Heart right ventricle (tissue), 16 donors: ENCODE data around the gene DENND11. TPM values are rescaled to one million over a fixed set of nuclear protein-coding genes. Genes with fewer than 3 reads are reported as not detected.

Experiments
- ATAC-seq, 8 donors: fragments of 200-7000 bp; cut with Tn5 transposase; one replicate each; pipeline ENCODE4 v1.9.1; 2020; ENCODE audit warnings: mild to moderate bottlenecking in 8 of 8, moderate library complexity in 8 of 8, moderate number of reproducible peaks in 1 of 8
- DNase-seq, 2 donors: peaks; one replicate each; pipeline ENCODE4 v3.0.0-alpha.2; 2020
- H3K27ac ChIP-seq, 10 donors: fragments of 200-600 bp; sonication (generic) in 2 of 10; one replicate each; pipeline versions ENCODE4 v1.5.0 to v1.8.0; 2020 to 2022; ENCODE audit warnings: mild to moderate bottlenecking in 3 of 10
- H3K27me3 ChIP-seq, 7 donors: fragments of 200-600 bp; one replicate each; pipeline ENCODE4 v1.8.0; 2021 to 2022; ENCODE audit warnings: mild to moderate bottlenecking in 2 of 7
- H3K36me3 ChIP-seq, 9 donors: fragments of 200-600 bp; sonication (generic) in 1 of 9; one replicate each; pipeline versions ENCODE4 v1.5.0 to v1.8.0; 2020 to 2022; ENCODE audit warnings: mild to moderate bottlenecking in 2 of 9
- H3K4me1 ChIP-seq, 9 donors: fragments of 200-600 bp; sonication (generic) in 1 of 9; one replicate each; pipeline versions ENCODE4 v1.5.0 to v1.8.0; 2020 to 2022; ENCODE audit warnings: mild to moderate bottlenecking in 4 of 9
- H3K4me3 ChIP-seq, 10 donors: fragments of 200-600 bp; sonication (generic) in 2 of 10; one replicate each; pipeline versions ENCODE4 v1.5.0 to v1.8.0; 2020 to 2022; ENCODE audit warnings: mild to moderate bottlenecking in 7 of 10, moderate library complexity in 2 of 10
- H3K9me3 ChIP-seq, 11 donors: fragments of 200-600 bp in 10 of 11; sonication (generic) in 2 of 11; one replicate each; pipeline versions ENCODE4 v1.5.0 to v1.8.0; 2013 to 2022; ENCODE audit warnings: mild to moderate bottlenecking in 2 of 11, control low read depth in 1 of 11, moderate library complexity in 1 of 11
- WGBS, 2 donors: extraction: QIAGEN DNeasy Blood & Tissue Kit; methylation state at CpG; one replicate each; pipeline ENCODE4 v1.1.7; 2013; ENCODE audit warnings: inconsistent platforms in 1 of 2; 5-methylcytosine and 5-hydroxymethylcytosine counted together
- intact Hi-C, 10 donors: fragments of 100-400 bp; cut with DNase I; formaldehyde crosslinking; loops; one replicate each; pipeline versions ENCODE4 v1.11.1 to v1.14.2; 2022
- polyA plus RNA-seq, 2 donors: library from polyadenylated mRNA; stranded (reverse); fragments of 200-250 nt; gene quantifications; one replicate each; pipeline ENCODE4 v1.2.3, GENCODE V29; 2013
- total RNA-seq, 10 donors: library from RNA; stranded (reverse); fragmentation: NEBNext Ultra II Directional in 3 of 10; extraction: Animal tissue kit (Norgen Biotek cat#: 25700) in 3 of 10; gene quantifications; one replicate each; pipeline versions ENCODE4 v1.2.1 to v1.2.4, GENCODE V29; 2021 to 2023
- TF ChIP-seq, protein P1 (sequence below), 9 donors: fragments of 200-600 bp; sonication (generic) in 2 of 9; IDR thresholded peaks; one replicate each; pipeline versions ENCODE4 v1.5.0 to v1.8.0; 2021 to 2022; ENCODE audit warnings: antibody characterized with exemption in 9 of 9, mild to moderate bottlenecking in 5 of 9, moderate library complexity in 1 of 9
- donor health status: Arrhythmogenic right ventricular cardiomyopathy.
- donor health status: ischemic (EF 13 %, LVEDD 7.1; RV severe dilation, severe dysfunction).
- donor health status: healthy with polysubstance abuse.
- donor health status: DM: no; HTN: yes; CAD: no.
- donor health status: DM: no; HTN: no; CAD: no.
- donor health status: ischemic (EF 25% LVEDD 6.9; RV normal size, moderate dysfunction).
- donor health status: ischemic (EF 25% LVEDD 5.7; RV mildly dilated, moderate dysfunction).
- donor health status: healthy.
- donor health status: DM: yes; HTN: yes; CAD: no.
- donor health status: Ischemic cardiomyopathy.
- donor health status: ischemic (EF 35%, LVEDD 5.7; RV mildly dilated, moderate dysfunction).
- donor health status: nonischemic (EF 11% LVEDD 7.7; RV severe dilation, severe dysfunction).
- donor health status: DM: yes; HTN: yes; CAD: no.
- donor health status: PGD.
- donor health status: ischemic (EF 29% LVEDD 5.4; RV normal size, mild dysfunction).
- donor health status: nonischemic (EF 23%, LVEDD 6.1; RV moderate dilation, normal function).

The DENND11 gene
- total and polyA plus RNA-seq, 12 donors = 2.7 to 11.5 (median 8.0) TPM

DNA sequence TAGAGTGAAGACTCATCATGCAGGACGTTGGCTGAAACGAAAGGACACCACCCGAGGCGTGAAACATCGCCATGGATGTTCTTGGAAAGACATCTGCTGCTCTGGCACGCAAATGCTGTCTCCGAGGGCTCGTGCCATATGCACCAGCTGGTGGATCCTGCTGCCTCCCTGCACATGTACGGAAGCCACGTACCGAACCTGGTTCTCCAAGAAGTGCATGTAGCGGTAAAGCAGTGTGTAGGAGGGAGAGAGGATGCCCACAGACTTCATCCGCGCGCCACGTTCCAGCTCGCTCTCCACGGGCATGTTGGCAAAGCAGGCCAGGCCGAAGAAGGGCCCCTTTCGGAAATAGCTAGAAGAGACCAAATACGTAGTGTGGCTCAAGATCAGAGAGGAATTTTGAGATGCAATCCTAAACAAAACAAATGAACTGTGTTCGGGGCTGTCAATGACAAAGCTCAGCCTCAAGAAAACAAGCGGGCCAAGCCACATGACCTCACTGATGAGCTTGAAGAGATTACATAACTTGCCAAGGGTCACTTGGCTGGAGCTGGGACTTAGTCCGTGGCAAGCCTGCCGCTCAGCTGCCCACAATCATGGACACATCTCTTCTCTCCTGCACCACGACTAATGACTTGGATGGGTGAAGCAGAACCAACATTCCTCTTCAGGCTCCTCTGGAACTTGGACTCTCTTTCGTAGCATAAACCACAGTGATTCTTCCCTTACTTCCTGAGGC, 16.5 kb downstream of the DENND11 start:
- H3K4me1 ChIP-seq = peaks cover 0 to 27% (median 8%) of the 10 kb centered on the region in 9 donors
- no peaks in the 10 kb centered on the region for H3K9me3 ChIP-seq
- ATAC-seq (no peak), DNase-seq (no peak)
- no peak overlapping the region for H3K27ac ChIP-seq
- peaks cover 0 to 64% (median 19%) of the 10 kb centered on the region in 9 donors for H3K36me3 ChIP-seq
- H3K27me3 ChIP-seq = no peaks in the 10 kb centered on the region
- no peak overlapping the region for H3K4me3 ChIP-seq
- WGBS, 2 donors = 93 to 94% methylated on average over 27 of the region's 27 CpGs
- TF ChIP-seq, protein P1, sequence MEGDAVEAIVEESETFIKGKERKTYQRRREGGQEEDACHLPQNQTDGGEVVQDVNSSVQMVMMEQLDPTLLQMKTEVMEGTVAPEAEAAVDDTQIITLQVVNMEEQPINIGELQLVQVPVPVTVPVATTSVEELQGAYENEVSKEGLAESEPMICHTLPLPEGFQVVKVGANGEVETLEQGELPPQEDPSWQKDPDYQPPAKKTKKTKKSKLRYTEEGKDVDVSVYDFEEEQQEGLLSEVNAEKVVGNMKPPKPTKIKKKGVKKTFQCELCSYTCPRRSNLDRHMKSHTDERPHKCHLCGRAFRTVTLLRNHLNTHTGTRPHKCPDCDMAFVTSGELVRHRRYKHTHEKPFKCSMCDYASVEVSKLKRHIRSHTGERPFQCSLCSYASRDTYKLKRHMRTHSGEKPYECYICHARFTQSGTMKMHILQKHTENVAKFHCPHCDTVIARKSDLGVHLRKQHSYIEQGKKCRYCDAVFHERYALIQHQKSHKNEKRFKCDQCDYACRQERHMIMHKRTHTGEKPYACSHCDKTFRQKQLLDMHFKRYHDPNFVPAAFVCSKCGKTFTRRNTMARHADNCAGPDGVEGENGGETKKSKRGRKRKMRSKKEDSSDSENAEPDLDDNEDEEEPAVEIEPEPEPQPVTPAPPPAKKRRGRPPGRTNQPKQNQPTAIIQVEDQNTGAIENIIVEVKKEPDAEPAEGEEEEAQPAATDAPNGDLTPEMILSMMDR (IDR thresholded peaks at IDR 0.05) = no peak
- intact Hi-C loops = no loop called here

DNA sequence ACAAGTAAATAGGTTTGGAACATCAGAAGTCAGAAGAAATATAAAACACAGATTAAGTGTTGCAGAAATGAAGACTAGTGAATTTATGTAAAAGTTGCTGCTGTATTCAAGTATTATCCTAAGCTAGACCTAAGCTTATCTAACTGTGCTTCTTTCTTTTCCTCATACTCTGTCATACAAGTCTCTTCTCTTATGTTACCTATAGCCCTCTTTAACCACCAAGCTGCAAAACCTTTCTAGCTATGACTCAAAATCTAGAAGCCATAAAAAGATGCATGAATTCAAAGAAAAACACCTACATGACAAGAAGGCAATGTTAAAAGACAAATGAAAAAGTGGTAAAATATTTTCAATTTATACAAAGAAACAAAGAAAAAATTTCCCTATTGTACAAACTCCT, 23.0 kb downstream of the DENND11 start:
- TF ChIP-seq, protein P1 (IDR thresholded peaks at IDR 0.05) = no peak
- intact Hi-C loops = loop anchor here in 1 of 10 donors (2.0 kb wide), 1 partner anchor 24 kb away; no protein-coding TSS in a partner anchor
- no peaks in the 10 kb centered on the region for H3K27me3 ChIP-seq
- H3K27ac ChIP-seq = no peak overlapping the region
- ATAC-seq (no peak), DNase-seq (no peak)
- H3K4me3 ChIP-seq = no peak overlapping the region
- peaks cover 0 to 69% (median 6%) of the 10 kb centered on the region in 9 donors for H3K36me3 ChIP-seq
- H3K9me3 ChIP-seq = no peaks in the 10 kb centered on the region
- H3K4me1 ChIP-seq = peaks cover 0 to 23% (median 2%) of the 10 kb centered on the region in 9 donors

DNA sequence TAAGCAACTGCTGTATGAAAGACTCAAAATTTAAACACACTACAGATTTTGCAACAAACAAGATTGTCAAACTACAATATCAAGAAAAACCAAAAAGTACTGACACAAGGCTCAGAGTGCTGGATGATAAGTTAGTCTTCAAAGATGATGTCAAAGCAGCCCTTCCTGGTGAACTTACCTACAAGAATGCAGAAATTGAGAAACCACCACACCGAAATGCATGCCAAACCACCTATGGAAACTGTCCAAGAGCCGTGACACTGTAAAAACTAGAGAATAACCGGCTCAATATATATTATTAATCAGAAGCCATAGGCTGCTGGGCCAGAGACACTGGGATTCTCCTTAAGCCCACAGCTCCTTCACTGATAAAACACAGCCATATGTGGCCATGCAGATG, 25.3 kb downstream of the DENND11 start:
- TF ChIP-seq, protein P1 (IDR thresholded peaks at IDR 0.05) = no peak
- peaks cover 0 to 58% (median 0%) of the 10 kb centered on the region in 9 donors for H3K36me3 ChIP-seq
- no peak for ATAC-seq

DNA sequence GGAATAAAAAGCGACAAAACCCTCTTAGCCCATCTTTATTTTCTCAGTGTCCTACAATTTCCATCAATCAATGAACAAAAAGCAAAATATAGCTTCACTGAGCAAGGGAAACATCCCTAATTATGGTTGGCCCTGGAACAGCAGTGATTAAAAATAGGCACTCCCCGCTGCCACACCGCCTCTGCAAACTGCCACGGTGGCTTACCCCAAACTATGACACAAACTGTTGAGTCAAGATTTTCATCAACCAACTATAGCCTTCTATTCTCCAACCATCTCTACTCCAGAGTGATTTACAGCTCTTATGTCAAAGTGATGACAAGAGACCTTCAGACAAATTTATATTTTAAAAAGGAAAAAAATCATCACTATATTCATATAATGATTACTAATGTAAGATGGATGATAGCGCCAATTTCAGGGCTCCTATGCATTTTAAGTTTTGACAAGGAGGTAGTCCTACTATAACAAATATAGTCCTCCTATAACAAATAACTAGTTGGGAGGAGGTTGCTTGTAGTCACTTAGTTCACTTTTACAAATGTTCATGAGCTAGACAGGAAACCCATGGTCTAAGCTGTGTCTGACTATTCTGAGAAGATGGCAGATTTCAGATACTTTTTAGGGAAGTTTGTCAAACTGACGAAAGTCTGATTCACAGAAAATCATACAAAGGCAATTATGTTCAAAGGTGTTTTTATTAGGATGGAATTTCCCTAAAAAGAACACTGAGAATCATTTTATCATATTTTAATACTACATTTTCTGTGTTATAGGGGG, 26.3 kb downstream of the DENND11 start:
- Histone ChIP-seq H3K4me1 (peaks cover 0 to 48% (median 11%) of the 10 kb centered on the region in 9 donors), H3K9me3 (no peaks in the 10 kb centered on the region), H3K27me3 (no peaks in the 10 kb centered on the region), H3K36me3 (peaks cover 0 to 56% (median 0%) of the 10 kb centered on the region in 9 donors), H3K27ac (peak overlapping the region in 9 of 10 donors; percentile 55 to 88 (median 73)), H3K4me3 (no peak overlapping the region)
- 86 to 87% methylated on average over 6 of the region's 6 CpGs for WGBS, 2 donors
- intact Hi-C loops = no loop called here
- TF ChIP-seq, protein P1 (IDR thresholded peaks at IDR 0.05) = no peak
- ATAC-seq = no peak
- no peak for DNase-seq

More for the DNA sequence above, 25.3 kb downstream of the DENND11 start:
- Histone ChIP-seq H3K9me3 (no peaks in the 10 kb centered on the region), H3K27me3 (no peaks in the 10 kb centered on the region), H3K27ac (peak overlapping the region in 1 of 10 donors; percentile 55), H3K4me1 (peaks cover 0 to 47% (median 11%) of the 10 kb centered on the region in 9 donors), H3K4me3 (no peak overlapping the region)
- DNase-seq = no peak
- intact Hi-C loops = no loop called here
- WGBS, 2 donors = 88 to 95% methylated on average over 3 of the region's 3 CpGs
